Ishikawa (cell line): ENCODE results near the gene CCDC51.

ENCODE experiments used
- CREB1 ChIP-seq: IDR thresholded peaks from 2 replicates; pipeline ENCODE4 v1.6.1; 2012; ENCODE audit warnings: low read depth
- EGR1 ChIP-seq: IDR thresholded peaks from 2 replicates; pipeline ENCODE4 v1.6.1; 2012
- EP300 ChIP-seq: IDR thresholded peaks from 2 replicates; pipeline ENCODE4 v1.6.1; 2012; ENCODE audit warnings: borderline replicate concordance
- MAX ChIP-seq: IDR thresholded peaks from 2 replicates; pipeline ENCODE4 v1.6.1; 2012
- NFIC ChIP-seq: IDR thresholded peaks from 2 replicates; pipeline ENCODE4 v1.6.1; 2012
- RAD21 ChIP-seq: IDR thresholded peaks from 2 replicates; pipeline ENCODE4 v1.6.1; 2012; ENCODE audit warnings: low read depth
- TAF1 ChIP-seq: IDR thresholded peaks from 2 replicates; pipeline ENCODE4 v1.6.1; 2012; ENCODE audit warnings: low read depth, mild to moderate bottlenecking
- TEAD4 ChIP-seq: IDR thresholded peaks from 2 replicates; pipeline ENCODE4 v1.6.1; 2012
- YY1 ChIP-seq: IDR thresholded peaks from 2 replicates; pipeline ENCODE4 v1.6.1; 2012; ENCODE audit warnings: low read depth
- ZBTB7A ChIP-seq: IDR thresholded peaks from 2 replicates; pipeline ENCODE4 v1.6.1; 2012; ENCODE audit warnings: low read depth
- TF ChIP-seq, protein P1 (sequence below): IDR thresholded peaks from 2 replicates; pipeline ENCODE4 v1.6.1; 2012; ENCODE audit warnings: low read depth, mild to moderate bottlenecking
- TF ChIP-seq, protein P2 (sequence below): IDR thresholded peaks from 2 replicates; pipeline ENCODE4 v1.6.1; 2012

GRCh38 chr3:48436855-48437254 lies 3.1 kb downstream of the CCDC51 start:
- TF ChIP-seq EP300 (no peak), RAD21 (no peak), TEAD4 (no peak), NFIC (no peak), CREB1 (no peak), ZBTB7A (no peak), TAF1 (no peak), MAX (no peak), YY1 (no peak), EGR1 (no peak)
- TF ChIP-seq, protein P1, sequence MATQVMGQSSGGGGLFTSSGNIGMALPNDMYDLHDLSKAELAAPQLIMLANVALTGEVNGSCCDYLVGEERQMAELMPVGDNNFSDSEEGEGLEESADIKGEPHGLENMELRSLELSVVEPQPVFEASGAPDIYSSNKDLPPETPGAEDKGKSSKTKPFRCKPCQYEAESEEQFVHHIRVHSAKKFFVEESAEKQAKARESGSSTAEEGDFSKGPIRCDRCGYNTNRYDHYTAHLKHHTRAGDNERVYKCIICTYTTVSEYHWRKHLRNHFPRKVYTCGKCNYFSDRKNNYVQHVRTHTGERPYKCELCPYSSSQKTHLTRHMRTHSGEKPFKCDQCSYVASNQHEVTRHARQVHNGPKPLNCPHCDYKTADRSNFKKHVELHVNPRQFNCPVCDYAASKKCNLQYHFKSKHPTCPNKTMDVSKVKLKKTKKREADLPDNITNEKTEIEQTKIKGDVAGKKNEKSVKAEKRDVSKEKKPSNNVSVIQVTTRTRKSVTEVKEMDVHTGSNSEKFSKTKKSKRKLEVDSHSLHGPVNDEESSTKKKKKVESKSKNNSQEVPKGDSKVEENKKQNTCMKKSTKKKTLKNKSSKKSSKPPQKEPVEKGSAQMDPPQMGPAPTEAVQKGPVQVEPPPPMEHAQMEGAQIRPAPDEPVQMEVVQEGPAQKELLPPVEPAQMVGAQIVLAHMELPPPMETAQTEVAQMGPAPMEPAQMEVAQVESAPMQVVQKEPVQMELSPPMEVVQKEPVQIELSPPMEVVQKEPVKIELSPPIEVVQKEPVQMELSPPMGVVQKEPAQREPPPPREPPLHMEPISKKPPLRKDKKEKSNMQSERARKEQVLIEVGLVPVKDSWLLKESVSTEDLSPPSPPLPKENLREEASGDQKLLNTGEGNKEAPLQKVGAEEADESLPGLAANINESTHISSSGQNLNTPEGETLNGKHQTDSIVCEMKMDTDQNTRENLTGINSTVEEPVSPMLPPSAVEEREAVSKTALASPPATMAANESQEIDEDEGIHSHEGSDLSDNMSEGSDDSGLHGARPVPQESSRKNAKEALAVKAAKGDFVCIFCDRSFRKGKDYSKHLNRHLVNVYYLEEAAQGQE, result no peak
- TF ChIP-seq, protein P2, sequence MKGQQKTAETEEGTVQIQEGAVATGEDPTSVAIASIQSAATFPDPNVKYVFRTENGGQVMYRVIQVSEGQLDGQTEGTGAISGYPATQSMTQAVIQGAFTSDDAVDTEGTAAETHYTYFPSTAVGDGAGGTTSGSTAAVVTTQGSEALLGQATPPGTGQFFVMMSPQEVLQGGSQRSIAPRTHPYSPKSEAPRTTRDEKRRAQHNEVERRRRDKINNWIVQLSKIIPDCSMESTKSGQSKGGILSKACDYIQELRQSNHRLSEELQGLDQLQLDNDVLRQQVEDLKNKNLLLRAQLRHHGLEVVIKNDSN, result no peak
